Liver (tissue), 9 donors: ENCODE results near the gene DNMBP. TPM values are rescaled to one million over a fixed set of nuclear protein-coding genes. Genes with fewer than 3 reads are reported as not detected.

Experiments used
- DNase-seq: peaks from one replicate; pipeline ENCODE4 v3.0.0-alpha.2; 2017; ENCODE audit warnings: low spot score
- H3K27ac ChIP-seq, 2 donors: one replicate each; pipeline ENCODE4 v1.7.0; 2013; ENCODE audit warnings: inconsistent platforms in 2 of 2, low read length in 2 of 2, control low read depth in 1 of 2, low read depth in 1 of 2, mild to moderate bottlenecking in 1 of 2
- H3K27me3 ChIP-seq, 4 donors: one replicate each; pipeline versions ENCODE4 v1.6.1 to v1.7.0; 2013; ENCODE audit warnings: low read length in 3 of 4, inconsistent platforms in 1 of 4, mild to moderate bottlenecking in 1 of 4, moderate library complexity in 1 of 4; ENCODE audit not compliant: control insufficient read depth in 4 of 4, insufficient read depth in 4 of 4
- H3K36me3 ChIP-seq, 4 donors: one replicate each; pipeline versions ENCODE4 v1.6.1 to v1.7.0; 2013; ENCODE audit warnings: low read length in 3 of 4, mild to moderate bottlenecking in 3 of 4, low read depth in 1 of 4, moderate library complexity in 1 of 4; ENCODE audit not compliant: control insufficient read depth in 4 of 4, insufficient read depth in 3 of 4
- H3K4me1 ChIP-seq, 4 donors: one replicate each; pipeline versions ENCODE4 v1.6.1 to v1.7.0; 2013; ENCODE audit warnings: low read length in 3 of 4, mild to moderate bottlenecking in 3 of 4, moderate library complexity in 1 of 4; ENCODE audit not compliant: control insufficient read depth in 4 of 4, insufficient read depth in 4 of 4
- H3K4me3 ChIP-seq, 3 donors: one replicate each; pipeline versions ENCODE4 v1.6.1 to v1.7.0; 2013; ENCODE audit warnings: low read length in 3 of 3, control low read depth in 1 of 3, low read depth in 1 of 3, mild to moderate bottlenecking in 1 of 3
- H3K9ac ChIP-seq, 2 donors: one replicate each; pipeline ENCODE4 v1.7.0; 2013; ENCODE audit warnings: low read length in 2 of 2, mild to moderate bottlenecking in 2 of 2, moderate library complexity in 2 of 2, control low read depth in 1 of 2, low read depth in 1 of 2
- H3K9me3 ChIP-seq, 4 donors: one replicate each; pipeline versions ENCODE4 v1.6.1 to v1.7.0; 2013; ENCODE audit warnings: low read length in 3 of 4; ENCODE audit not compliant: control insufficient read depth in 4 of 4
- EGR1 ChIP-seq, 2 donors: IDR thresholded peaks; 2 replicates each; pipeline ENCODE4 v1.6.1; 2016 to 2018; ENCODE audit warnings: antibody characterized with exemption in 2 of 2, low read depth in 2 of 2
- FOXA1 ChIP-seq: IDR thresholded peaks from 2 replicates; pipeline ENCODE4 v1.6.1; 2016; ENCODE audit warnings: antibody characterized with exemption
- GABPA ChIP-seq, 2 donors: IDR thresholded peaks in 1 of 2; conservative IDR thresholded peaks in 1 of 2; 2 replicates each; pipeline ENCODE4 v1.6.1; 2016; ENCODE audit warnings: antibody characterized with exemption in 2 of 2, mild to moderate bottlenecking in 1 of 2, moderate library complexity in 1 of 2
- HNF4A ChIP-seq, 2 donors: conservative IDR thresholded peaks; 2 replicates each; pipeline ENCODE4 v1.6.1; 2016; ENCODE audit warnings: antibody characterized with exemption in 2 of 2, mild to moderate bottlenecking in 2 of 2
- HNF4G ChIP-seq: IDR thresholded peaks from 2 replicates; pipeline ENCODE4 v1.6.1; 2016; ENCODE audit warnings: antibody characterized with exemption
- JUND ChIP-seq, 2 donors: IDR thresholded peaks; 2 replicates each; pipeline ENCODE4 v1.6.1; 2016; ENCODE audit warnings: antibody characterized with exemption in 2 of 2
- MAX ChIP-seq: IDR thresholded peaks from 2 replicates; pipeline ENCODE4 v1.6.1; 2016; ENCODE audit warnings: antibody characterized with exemption
- NR2F2 ChIP-seq: IDR thresholded peaks from 2 replicates; pipeline ENCODE4 v1.6.1; 2016; ENCODE audit warnings: antibody characterized with exemption
- RAD21 ChIP-seq, 2 donors: IDR thresholded peaks; 2 replicates each; pipeline ENCODE4 v1.6.1; 2016; ENCODE audit warnings: antibody characterized with exemption in 2 of 2, mild to moderate bottlenecking in 2 of 2
- REST ChIP-seq: IDR thresholded peaks from 2 replicates; pipeline ENCODE4 v1.6.1; 2016; ENCODE audit warnings: antibody characterized with exemption, mild to moderate bottlenecking
- RXRA ChIP-seq, 2 donors: IDR thresholded peaks; 2 replicates each; pipeline ENCODE4 v1.6.1; 2017 to 2018; ENCODE audit warnings: antibody characterized with exemption in 2 of 2, mild to moderate bottlenecking in 1 of 2
- SP1 ChIP-seq: IDR thresholded peaks from 2 replicates; pipeline ENCODE4 v1.6.1; 2018; ENCODE audit warnings: antibody characterized with exemption, mild to moderate bottlenecking
- YY1 ChIP-seq: IDR thresholded peaks from 2 replicates; pipeline ENCODE4 v1.6.1; 2016; ENCODE audit warnings: antibody characterized with exemption, mild to moderate bottlenecking
- ZBTB33 ChIP-seq: IDR thresholded peaks from 2 replicates; pipeline ENCODE4 v1.6.1; 2016; ENCODE audit warnings: antibody characterized with exemption
- WGBS: extraction: QIAGEN DNeasy Blood & Tissue Kit; methylation state at CpG from one replicate; pipeline ENCODE4 v1.1.7; 2013; 5-methylcytosine and 5-hydroxymethylcytosine counted together
- polyA plus RNA-seq, 2 donors: library from polyadenylated mRNA; stranded (reverse) in 1 of 2; unstranded in 1 of 2; fragments of 200-250 nt in 1 of 2; fragments of >200 nt in 1 of 2; fragmentation: Nextera tagmentation in 1 of 2; extraction: Ambion mirVana in 1 of 2; gene quantifications; one replicate each; pipeline versions ENCODE4 v1.2.1 to v1.2.3, GENCODE V29; 2013 to 2015
- total RNA-seq, 2 donors: library from RNA; depleted of rRNA; stranded (reverse); fragments of >200 nt; gene quantifications; one replicate each; pipeline ENCODE4 v1.2.3, GENCODE V29; 2014
- donor health status: healthy.
- donor health status: healthy.
- donor health status: healthy.
- donor health status: healthy.
- donor health status: healthy.

DNMBP gene
- total and polyA plus RNA-seq, 4 donors, result 3.8 to 12.6 (median 5.3) TPM

- peak; percentile 74 for TF ChIP-seq ZBTB33
- TF ChIP-seq RXRA (IDR thresholded peaks at IDR 0.05), result peak; percentile 71 to 82
- TF ChIP-seq RAD21 (IDR thresholded peaks at IDR 0.05), result peak; percentile 37 to 58
- peak; percentile 45 to 47 for TF ChIP-seq JUND (IDR thresholded peaks at IDR 0.05)
- peak; percentile 91 for TF ChIP-seq HNF4G
- peak; percentile 73 for TF ChIP-seq FOXA1
- peak; percentile 75 for TF ChIP-seq MAX
- TF ChIP-seq NR2F2, result peak; percentile 48
- peak; percentile 95 for TF ChIP-seq SP1
- peak; percentile 94 to 96 for TF ChIP-seq HNF4A (conservative IDR thresholded peaks at IDR 0.05)
Observed at GRCh38 chr10:99981581-99982199, 28.1 kb downstream of the DNMBP start (continued).

GRCh38 chr10:99979066-99979685 lies 30.6 kb downstream of the DNMBP start:
- no peaks in the 10 kb centered on the region for H3K9me3 ChIP-seq
- peaks cover 5 to 66% (median 56%) of the 10 kb centered on the region in 4 donors for H3K4me1 ChIP-seq
- no peak for TF ChIP-seq RXRA (IDR thresholded peaks at IDR 0.05)
- TF ChIP-seq FOXA1, result no peak
- no peak for TF ChIP-seq GABPA (IDR thresholded peaks at IDR 0.05 in 1 of 2, conservative IDR thresholded peaks at IDR 0.05 in 1 of 2)
- TF ChIP-seq EGR1 (IDR thresholded peaks at IDR 0.05; ENCODE audit: low read depth in 2 of 2), result no peak
- no peak for TF ChIP-seq NR2F2
- no peak for TF ChIP-seq ZBTB33
- no peak for TF ChIP-seq MAX
- no peak for TF ChIP-seq YY1
- TF ChIP-seq REST, result no peak
- TF ChIP-seq RAD21 (IDR thresholded peaks at IDR 0.05), result no peak
- TF ChIP-seq JUND (IDR thresholded peaks at IDR 0.05), result no peak
- H3K36me3 ChIP-seq, result no peaks in the 10 kb centered on the region
- no peaks in the 10 kb centered on the region for H3K27me3 ChIP-seq
- no peak for DNase-seq
- no peak overlapping the region for H3K9ac ChIP-seq
- WGBS, result 67% methylated on average over 5 of the region's 5 CpGs
- no peak overlapping the region for H3K4me3 ChIP-seq
- H3K27ac ChIP-seq, result peak overlapping the region; percentile 8 to 15
